Measurements from ENCODE around the gene USP13. TPM values are rescaled to one million over a fixed set of nuclear protein-coding genes. Genes with fewer than 3 reads are reported as not detected.

USP13 gene
- total RNA-seq, 4 donors from 2014 or later: 1.5 to 6.5 (median 4.1) TPM

- Histone ChIP-seq H3K36me3 (peaks cover 0 to 10% (median 0%) of the 10 kb centered on the region in 3 donors), H3K9me3 (no peaks in the 10 kb centered on the region), H3K4me1 (no peaks in the 10 kb centered on the region), H3K4me3 (no peak overlapping the region), H3K27me3 (no peaks in the 10 kb centered on the region), H3K27ac (no peak overlapping the region)
- no peak for DNase-seq
- TF ChIP-seq POLR2A (IDR thresholded peaks at IDR 0.05) (no peak), CTCF (IDR thresholded peaks at IDR 0.05) (no peak)
- intact Hi-C loops (cut with DNase I): no loop called here
- WGBS, 2 donors: 90 to 97% methylated on average over 4 of the region's 4 CpGs
Observed at GRCh38 chr3:179688850-179689249, 36.0 kb downstream of the USP13 start.

- intact Hi-C loops (cut with DNase I): no loop called here
Observed at GRCh38 chr3:179694731-179695130, 41.9 kb downstream of the USP13 start.

GRCh38 chr3:179695672-179696313 is 43.0 kb downstream of the USP13 start:
- no peak for DNase-seq
- Histone ChIP-seq H3K36me3 (peaks cover 0 to 7% (median 0%) of the 10 kb centered on the region in 3 donors), H3K27ac (no peak overlapping the region), H3K4me3 (no peak overlapping the region), H3K9me3 (no peaks in the 10 kb centered on the region), H3K27me3 (no peaks in the 10 kb centered on the region), H3K4me1 (no peaks in the 10 kb centered on the region)
- WGBS, 2 donors: 73 to 77% methylated on average over 4 of the region's 4 CpGs
- TF ChIP-seq POLR2A (IDR thresholded peaks at IDR 0.05): no peak
- TF ChIP-seq CTCF (IDR thresholded peaks at IDR 0.05): no peak
- intact Hi-C loops (cut with DNase I): no loop called here

More at GRCh38 chr3:179694731-179695130, 41.9 kb downstream of the USP13 start:
- H3K36me3 ChIP-seq: peaks cover 0 to 15% (median 0%) of the 10 kb centered on the region in 3 donors
- no peaks in the 10 kb centered on the region for H3K27me3 ChIP-seq
- H3K4me1 ChIP-seq: no peaks in the 10 kb centered on the region
- H3K27ac ChIP-seq: no peak overlapping the region
- no peak for DNase-seq
- WGBS, 2 donors: 91 to 95% methylated on average over 6 of the region's 6 CpGs
- no peak overlapping the region for H3K4me3 ChIP-seq
- TF ChIP-seq CTCF (IDR thresholded peaks at IDR 0.05): no peak
- no peak for TF ChIP-seq POLR2A (IDR thresholded peaks at IDR 0.05)
- H3K9me3 ChIP-seq: no peaks in the 10 kb centered on the region

DNA sequence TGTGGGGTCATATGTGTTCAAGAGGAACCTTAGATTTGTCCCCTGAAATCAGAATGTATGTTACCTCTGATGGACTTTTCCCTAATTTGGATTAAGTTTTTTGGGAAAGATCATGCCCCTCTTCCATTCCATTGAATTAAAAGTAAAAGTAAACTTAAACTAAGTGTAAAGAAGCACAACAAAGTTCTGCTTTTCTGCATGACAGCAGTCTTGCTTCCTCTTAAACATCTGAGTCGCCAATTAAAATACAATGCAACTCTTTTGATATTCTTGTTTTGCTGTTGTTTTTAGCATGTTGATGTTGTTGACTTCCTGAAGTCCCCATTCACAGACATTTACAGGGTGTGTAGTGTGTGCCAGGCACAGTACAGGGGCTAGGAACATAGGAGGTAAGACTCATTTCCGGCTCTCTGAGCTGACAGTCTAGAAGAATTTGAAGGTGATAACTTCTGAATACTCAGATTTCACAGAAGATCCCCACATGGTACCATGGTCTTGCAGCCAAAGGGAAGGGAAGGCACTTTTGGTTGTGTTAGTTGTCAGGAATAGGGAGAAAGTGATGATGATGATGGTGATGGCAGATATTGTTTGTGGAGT is 45.0 kb downstream of the USP13 start:
- WGBS, 2 donors: 85 to 90% methylated on average over 2 of the region's 2 CpGs
- no peak overlapping the region for H3K27ac ChIP-seq
- TF ChIP-seq POLR2A (IDR thresholded peaks at IDR 0.05): no peak
- no peak for TF ChIP-seq CTCF (IDR thresholded peaks at IDR 0.05)
- H3K4me1 ChIP-seq: no peaks in the 10 kb centered on the region
- H3K36me3 ChIP-seq: peaks cover 0 to 10% (median 0%) of the 10 kb centered on the region in 3 donors
- no peak overlapping the region for H3K4me3 ChIP-seq
- DNase-seq: no peak
- no peaks in the 10 kb centered on the region for H3K27me3 ChIP-seq
- no peaks in the 10 kb centered on the region for H3K9me3 ChIP-seq
- intact Hi-C loops (cut with DNase I): no loop called here

- TF ChIP-seq CTCF (IDR thresholded peaks at IDR 0.05): no peak
- TF ChIP-seq POLR2A (IDR thresholded peaks at IDR 0.05): no peak
- WGBS, 2 donors: 96 to 97% methylated on average over 4 of the region's 4 CpGs
- Histone ChIP-seq H3K36me3 (peaks cover 0 to 5% (median 0%) of the 10 kb centered on the region in 3 donors), H3K4me3 (no peak overlapping the region), H3K9me3 (no peaks in the 10 kb centered on the region), H3K27ac (no peak overlapping the region), H3K27me3 (no peaks in the 10 kb centered on the region), H3K4me1 (no peaks in the 10 kb centered on the region)
- intact Hi-C loops (cut with DNase I): no loop called here
- no peak for DNase-seq
Observed at GRCh38 chr3:179700716-179701115, 47.9 kb downstream of the USP13 start.
